ENCODE results near the gene LETM1. TPM values are rescaled to one million over a fixed set of nuclear protein-coding genes. Genes with fewer than 3 reads are reported as not detected.
A peak's percentile ranks its signal among the peaks of the same experiment; 100 is the strongest.

The LETM1 gene
- total RNA-seq, 1 donor from 2014 or later = 41.3 TPM

- Mint-ChIP-seq H3K4me3 (ENCODE audit: unreplicated experiment) (no peak overlapping the region), H3K27me3 (ENCODE audit: low read depth) (no peaks in the 10 kb centered on the region), H3K9me3 (ENCODE audit: low read depth) (no peaks in the 10 kb centered on the region), H3K4me1 (ENCODE audit: low read depth) (peaks cover 8% of the 10 kb centered on the region), H3K36me3 (ENCODE audit: low read depth) (peaks cover 11% of the 10 kb centered on the region), H3K27ac (ENCODE audit: unreplicated experiment) (no peak overlapping the region)
- DNase-seq (ENCODE audit: low spot score) = no peak
- TF ChIP-seq, protein P1, sequence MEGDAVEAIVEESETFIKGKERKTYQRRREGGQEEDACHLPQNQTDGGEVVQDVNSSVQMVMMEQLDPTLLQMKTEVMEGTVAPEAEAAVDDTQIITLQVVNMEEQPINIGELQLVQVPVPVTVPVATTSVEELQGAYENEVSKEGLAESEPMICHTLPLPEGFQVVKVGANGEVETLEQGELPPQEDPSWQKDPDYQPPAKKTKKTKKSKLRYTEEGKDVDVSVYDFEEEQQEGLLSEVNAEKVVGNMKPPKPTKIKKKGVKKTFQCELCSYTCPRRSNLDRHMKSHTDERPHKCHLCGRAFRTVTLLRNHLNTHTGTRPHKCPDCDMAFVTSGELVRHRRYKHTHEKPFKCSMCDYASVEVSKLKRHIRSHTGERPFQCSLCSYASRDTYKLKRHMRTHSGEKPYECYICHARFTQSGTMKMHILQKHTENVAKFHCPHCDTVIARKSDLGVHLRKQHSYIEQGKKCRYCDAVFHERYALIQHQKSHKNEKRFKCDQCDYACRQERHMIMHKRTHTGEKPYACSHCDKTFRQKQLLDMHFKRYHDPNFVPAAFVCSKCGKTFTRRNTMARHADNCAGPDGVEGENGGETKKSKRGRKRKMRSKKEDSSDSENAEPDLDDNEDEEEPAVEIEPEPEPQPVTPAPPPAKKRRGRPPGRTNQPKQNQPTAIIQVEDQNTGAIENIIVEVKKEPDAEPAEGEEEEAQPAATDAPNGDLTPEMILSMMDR (IDR thresholded peaks at IDR 0.05) = no peak
These were observed 44.7 kb upstream of the LETM1 start for GRCh38 chr4:1900624-1901023.

DNA sequence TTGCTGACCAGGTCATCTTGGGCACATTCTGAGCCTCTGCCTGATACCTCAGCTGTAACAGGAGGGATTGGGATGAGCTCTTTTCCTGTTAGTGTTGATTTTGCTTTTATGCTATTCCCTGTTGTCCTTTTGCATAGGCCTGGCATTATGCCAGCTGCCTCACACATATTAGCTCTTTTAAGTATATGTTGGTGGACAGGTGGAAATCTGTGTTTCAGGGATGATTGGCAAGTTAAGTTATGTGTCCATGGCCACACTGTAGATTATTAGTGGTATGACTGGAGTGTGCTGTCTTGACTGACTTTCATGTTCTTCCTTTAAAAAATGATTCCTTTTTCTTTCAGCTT is 44.1 kb upstream of the LETM1 start:
- no peak overlapping the region for H3K27ac Mint-ChIP-seq (ENCODE audit: unreplicated experiment)
- H3K9me3 Mint-ChIP-seq (ENCODE audit: low read depth) = no peaks in the 10 kb centered on the region
- DNase-seq (ENCODE audit: low spot score) = no peak

DNA sequence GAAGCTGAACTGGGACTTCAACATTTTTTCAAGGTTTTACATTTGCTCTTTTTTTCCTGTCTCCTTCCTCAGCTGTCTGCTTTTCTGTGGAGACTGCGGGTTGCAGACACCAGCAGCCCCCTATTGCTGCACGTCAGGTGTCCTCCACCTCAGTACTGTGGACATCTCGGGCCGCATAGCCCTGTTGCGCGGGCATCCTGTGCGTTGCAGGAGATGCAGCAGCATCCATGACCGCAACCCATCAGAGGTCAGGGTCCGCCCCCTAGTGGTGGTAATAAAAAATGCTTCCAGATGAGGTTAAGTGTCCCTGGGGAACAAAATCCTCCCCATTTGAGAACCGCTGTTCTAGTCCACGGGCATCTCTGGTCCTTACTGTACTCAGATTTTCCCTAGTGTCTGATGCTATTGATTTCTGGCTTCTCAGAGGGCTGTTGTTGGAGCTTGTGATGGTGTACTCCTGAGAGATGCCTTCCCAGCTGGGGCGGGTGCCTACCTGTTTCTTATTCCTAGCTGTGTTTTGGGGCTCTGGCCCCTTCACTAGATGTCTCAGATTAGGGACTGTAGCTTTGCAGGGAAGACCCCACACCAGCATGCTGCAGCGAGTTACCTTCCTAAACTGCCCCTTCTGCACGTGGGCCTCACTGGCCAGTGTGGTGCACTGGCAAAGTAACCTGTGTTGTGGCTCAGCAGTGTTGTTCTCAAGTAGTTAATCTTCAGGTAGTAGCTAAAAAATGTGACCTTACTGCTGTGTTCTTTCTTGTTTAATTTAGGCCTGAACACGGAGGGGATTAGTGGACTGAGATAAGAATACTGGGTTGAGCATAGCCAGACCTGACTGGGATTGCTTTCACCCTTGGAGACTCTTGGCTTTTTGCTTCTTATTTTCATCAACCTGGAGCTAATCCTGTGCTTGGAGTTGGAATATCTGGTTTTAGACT is 43.5 kb upstream of the LETM1 start:
- H3K4me1 Mint-ChIP-seq (ENCODE audit: low read depth) = peaks cover 18% of the 10 kb centered on the region
- TF ChIP-seq, protein P1 (IDR thresholded peaks at IDR 0.05) = peak; percentile 97
- H3K36me3 Mint-ChIP-seq (ENCODE audit: low read depth) = peaks cover 7% of the 10 kb centered on the region
- no peaks in the 10 kb centered on the region for H3K9me3 Mint-ChIP-seq (ENCODE audit: low read depth)
- no peaks in the 10 kb centered on the region for H3K27me3 Mint-ChIP-seq (ENCODE audit: low read depth)
- no peak overlapping the region for H3K4me3 Mint-ChIP-seq (ENCODE audit: unreplicated experiment)
- DNase-seq (ENCODE audit: low spot score) = no peak
- peak overlapping the region; percentile 87 for H3K27ac Mint-ChIP-seq (ENCODE audit: unreplicated experiment)

More for the DNA sequence above, 44.1 kb upstream of the LETM1 start:
- TF ChIP-seq, protein P1 (IDR thresholded peaks at IDR 0.05) = no peak
- Mint-ChIP-seq H3K27me3 (ENCODE audit: low read depth) (no peaks in the 10 kb centered on the region), H3K4me3 (ENCODE audit: unreplicated experiment) (no peak overlapping the region), H3K36me3 (ENCODE audit: low read depth) (peaks cover 9% of the 10 kb centered on the region), H3K4me1 (ENCODE audit: low read depth) (peaks cover 13% of the 10 kb centered on the region)

- TF ChIP-seq, protein P1 (IDR thresholded peaks at IDR 0.05) = no peak
- Mint-ChIP-seq H3K4me3 (ENCODE audit: unreplicated experiment) (no peak overlapping the region), H3K27me3 (ENCODE audit: low read depth) (no peaks in the 10 kb centered on the region), H3K27ac (ENCODE audit: unreplicated experiment) (peak overlapping the region; percentile 87), H3K4me1 (ENCODE audit: low read depth) (peaks cover 18% of the 10 kb centered on the region), H3K36me3 (ENCODE audit: low read depth) (peaks cover 6% of the 10 kb centered on the region), H3K9me3 (ENCODE audit: low read depth) (no peaks in the 10 kb centered on the region)
- no peak for DNase-seq (ENCODE audit: low spot score)
These were observed 42.7 kb upstream of the LETM1 start for GRCh38 chr4:1898681-1899080.

DNA sequence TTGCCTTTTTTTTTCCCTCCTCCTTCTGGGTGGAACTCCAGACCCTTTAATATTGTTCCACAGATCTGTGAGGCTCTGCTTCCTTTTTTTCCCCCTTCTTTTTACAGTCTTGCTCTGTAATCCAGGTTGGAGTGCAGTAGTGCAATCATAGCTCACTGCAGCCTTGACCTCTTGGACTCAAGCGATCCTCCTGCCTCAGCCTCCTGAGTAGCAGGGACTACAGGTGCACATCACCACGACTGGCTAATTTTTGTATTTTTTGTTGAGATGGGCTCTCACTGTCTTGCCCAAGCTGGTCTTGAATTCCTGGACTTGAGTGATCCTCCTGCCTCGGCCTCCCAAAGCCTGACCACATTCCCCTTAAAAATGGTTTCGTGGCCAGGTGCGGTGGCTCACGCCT is 42.1 kb upstream of the LETM1 start:
- TF ChIP-seq, protein P1 (IDR thresholded peaks at IDR 0.05) = no peak
- Mint-ChIP-seq H3K4me1 (ENCODE audit: low read depth) (peaks cover 18% of the 10 kb centered on the region), H3K36me3 (ENCODE audit: low read depth) (peaks cover 3% of the 10 kb centered on the region), H3K4me3 (ENCODE audit: unreplicated experiment) (no peak overlapping the region), H3K27ac (ENCODE audit: unreplicated experiment) (no peak overlapping the region), H3K9me3 (ENCODE audit: low read depth) (no peaks in the 10 kb centered on the region), H3K27me3 (ENCODE audit: low read depth) (no peaks in the 10 kb centered on the region)
- no peak for DNase-seq (ENCODE audit: low spot score)

Measured in chondrocyte (in vitro differentiated cells).